Measurements from ENCODE around the gene GALNT2.

GALNT2 gene

GRCh38 chr1:230040440-230040839 lies 26.6 kb upstream of the GALNT2 start:
- H3F3A ChIP-seq (ENCODE audit: low read depth), result no peaks in the 10 kb centered on the region

GRCh38 chr1:230043081-230043480 lies 24.0 kb upstream of the GALNT2 start:
- H2AFZ ChIP-seq (ENCODE audit: low read length), result no peak overlapping the region

More at GRCh38 chr1:230040440-230040839, 26.6 kb upstream of the GALNT2 start:
- Histone ChIP-seq H3K4me3 (ENCODE audit: low read length, poor library complexity, severe bottlenecking) (no peak overlapping the region), H2AFZ (ENCODE audit: low read length) (no peak overlapping the region), H3K36me3 (ENCODE audit: insufficient read depth, low read length) (no peaks in the 10 kb centered on the region), H4K20me1 (ENCODE audit: insufficient read depth, low read length, poor library complexity, severe bottlenecking) (no peaks in the 10 kb centered on the region), H3K79me2 (ENCODE audit: insufficient read depth, low read length) (no peaks in the 10 kb centered on the region), H3K4me2 (ENCODE audit: low read depth, low read length, poor library complexity, severe bottlenecking) (no peak overlapping the region), H3K9me2 (replicated peaks; ENCODE audit: low read depth, low read length) (no peaks in the 10 kb centered on the region), H3K9ac (ENCODE audit: low read depth, low read length, poor library complexity, severe bottlenecking) (no peak overlapping the region), H3K4me1 (ENCODE audit: insufficient read depth, low read length, poor library complexity, severe bottlenecking) (no peaks in the 10 kb centered on the region), H3K27me3 (ENCODE audit: insufficient read depth, low read length, poor library complexity, severe bottlenecking) (no peaks in the 10 kb centered on the region), H3K9me3 (ENCODE audit: insufficient read depth, low read depth, low read length) (no peaks in the 10 kb centered on the region)
- TF ChIP-seq EZH2phosphoT487 (IDR thresholded peaks at IDR 0.05; ENCODE audit: borderline replicate concordance) (no peak), CTCF (conservative IDR thresholded peaks at IDR 0.05; ENCODE audit: low read length) (no peak)

GRCh38 chr1:230044729-230045128 lies 22.3 kb upstream of the GALNT2 start:
- Histone ChIP-seq H3K79me2 (ENCODE audit: insufficient read depth, low read length) (no peaks in the 10 kb centered on the region), H3K4me3 (ENCODE audit: low read length, poor library complexity, severe bottlenecking) (no peak overlapping the region), H2AFZ (ENCODE audit: low read length) (no peak overlapping the region), H3K36me3 (ENCODE audit: insufficient read depth, low read length) (no peaks in the 10 kb centered on the region), H3K9ac (ENCODE audit: low read depth, low read length, poor library complexity, severe bottlenecking) (no peak overlapping the region), H3K27me3 (ENCODE audit: insufficient read depth, low read length, poor library complexity, severe bottlenecking) (no peaks in the 10 kb centered on the region), H3F3A (ENCODE audit: low read depth) (no peaks in the 10 kb centered on the region), H3K9me3 (ENCODE audit: insufficient read depth, low read depth, low read length) (no peaks in the 10 kb centered on the region), H3K4me2 (ENCODE audit: low read depth, low read length, poor library complexity, severe bottlenecking) (no peak overlapping the region), H3K4me1 (ENCODE audit: insufficient read depth, low read length, poor library complexity, severe bottlenecking) (no peaks in the 10 kb centered on the region), H4K20me1 (ENCODE audit: insufficient read depth, low read length, poor library complexity, severe bottlenecking) (no peaks in the 10 kb centered on the region), H3K9me2 (replicated peaks; ENCODE audit: low read depth, low read length) (no peaks in the 10 kb centered on the region)
- TF ChIP-seq EZH2phosphoT487 (IDR thresholded peaks at IDR 0.05; ENCODE audit: borderline replicate concordance) (no peak), CTCF (conservative IDR thresholded peaks at IDR 0.05; ENCODE audit: low read length) (no peak)

More at GRCh38 chr1:230043081-230043480, 24.0 kb upstream of the GALNT2 start:
- Histone ChIP-seq H3K9me3 (ENCODE audit: insufficient read depth, low read depth, low read length) (no peaks in the 10 kb centered on the region), H3K79me2 (ENCODE audit: insufficient read depth, low read length) (no peaks in the 10 kb centered on the region), H3K36me3 (ENCODE audit: insufficient read depth, low read length) (no peaks in the 10 kb centered on the region), H3K9me2 (replicated peaks; ENCODE audit: low read depth, low read length) (no peaks in the 10 kb centered on the region), H3F3A (ENCODE audit: low read depth) (no peaks in the 10 kb centered on the region), H3K9ac (ENCODE audit: low read depth, low read length, poor library complexity, severe bottlenecking) (no peak overlapping the region), H3K4me1 (ENCODE audit: insufficient read depth, low read length, poor library complexity, severe bottlenecking) (no peaks in the 10 kb centered on the region), H3K4me2 (ENCODE audit: low read depth, low read length, poor library complexity, severe bottlenecking) (no peak overlapping the region), H3K27me3 (ENCODE audit: insufficient read depth, low read length, poor library complexity, severe bottlenecking) (no peaks in the 10 kb centered on the region), H4K20me1 (ENCODE audit: insufficient read depth, low read length, poor library complexity, severe bottlenecking) (no peaks in the 10 kb centered on the region), H3K4me3 (ENCODE audit: low read length, poor library complexity, severe bottlenecking) (no peak overlapping the region)
- TF ChIP-seq CTCF (conservative IDR thresholded peaks at IDR 0.05; ENCODE audit: low read length) (no peak), EZH2phosphoT487 (IDR thresholded peaks at IDR 0.05; ENCODE audit: borderline replicate concordance) (no peak)
